Cardiac fibroblast (primary cell): ENCODE results near the gene MYO1E.

ENCODE experiments used
- DNase-seq, 2 donors: peaks; one replicate each; pipeline versions ENCODE4 v3.0.0 to v3.0.0-alpha.2; 2010; ENCODE audit warnings: low read depth in 2 of 2
- H3K4me3 ChIP-seq, 2 donors: replicated peaks in 1 of 2; 1 replicate in 1 of 2; 2 replicates in 1 of 2; pipeline ENCODE4 v1.5.1; 2011; ENCODE audit warnings: low read depth in 2 of 2, low read length in 2 of 2, mild to moderate bottlenecking in 2 of 2, moderate library complexity in 1 of 2
- CTCF ChIP-seq: IDR thresholded peaks from one replicate; pipeline ENCODE4 v1.5.1; 2011; ENCODE audit warnings: low read depth, mild to moderate bottlenecking, low read length, inconsistent platforms

MYO1E gene

GRCh38 chr15:59258317-59258716, 114.4 kb downstream of the MYO1E start:
- no peak for DNase-seq
- no peak overlapping the region for H3K4me3 ChIP-seq
- TF ChIP-seq CTCF, result no peak

- no peak for TF ChIP-seq CTCF
- no peak for DNase-seq
- H3K4me3 ChIP-seq, result no peak overlapping the region
Observed at GRCh38 chr15:59257140-59257539, 115.5 kb downstream of the MYO1E start.

- DNase-seq, result no peak
- no peak overlapping the region for H3K4me3 ChIP-seq
- TF ChIP-seq CTCF, result no peak
Observed at GRCh38 chr15:59256482-59256881, 116.2 kb downstream of the MYO1E start.

- no peak for TF ChIP-seq CTCF
- DNase-seq, result no peak
- H3K4me3 ChIP-seq, result no peak overlapping the region
Observed at GRCh38 chr15:59255680-59256336, 116.9 kb downstream of the MYO1E start.

- DNase-seq, result no peak
- H3K4me3 ChIP-seq, result no peak overlapping the region
- no peak for TF ChIP-seq CTCF
Observed at GRCh38 chr15:59252137-59252536, 120.5 kb downstream of the MYO1E start.

- TF ChIP-seq CTCF, result no peak
- no peak for DNase-seq
- no peak overlapping the region for H3K4me3 ChIP-seq
Observed at GRCh38 chr15:59251001-59251845, 121.4 kb downstream of the MYO1E start.
